GM18909 (cell line): Measurements from ENCODE around the gene SARNP.

Source experiments
- ATAC-seq: cut with Tn5 transposase; IDR thresholded peaks from one replicate; pipeline ENCODE4 v1.9.1; 2021; ENCODE audit warnings: mild to moderate bottlenecking; ENCODE audit not compliant: unreplicated experiment, poor library complexity

Gene SARNP

GRCh38 chr12:55745361-55746173 is 72.0 kb downstream of the SARNP start:
- ATAC-seq, result no peak

GRCh38 chr12:55744340-55745030 is 73.0 kb downstream of the SARNP start:
- ATAC-seq, result no peak

GRCh38 chr12:55743406-55744339 is 73.9 kb downstream of the SARNP start:
- peak; percentile 49 for ATAC-seq

- peak; percentile 39 for ATAC-seq
These were observed 74.7 kb downstream of the SARNP start, which contains the start of gene GDF11 for GRCh38 chr12:55742719-55743405. Gene GDF11 (plus strand): TSS chr12:55743122. CDS start chr12:55743317, 195 bp downstream.

GRCh38 chr12:55741931-55742680 is 75.4 kb downstream of the SARNP start:
- ATAC-seq, result no peak

GRCh38 chr12:55739025-55739378 is 78.5 kb downstream of the SARNP start:
- no peak for ATAC-seq

DNA sequence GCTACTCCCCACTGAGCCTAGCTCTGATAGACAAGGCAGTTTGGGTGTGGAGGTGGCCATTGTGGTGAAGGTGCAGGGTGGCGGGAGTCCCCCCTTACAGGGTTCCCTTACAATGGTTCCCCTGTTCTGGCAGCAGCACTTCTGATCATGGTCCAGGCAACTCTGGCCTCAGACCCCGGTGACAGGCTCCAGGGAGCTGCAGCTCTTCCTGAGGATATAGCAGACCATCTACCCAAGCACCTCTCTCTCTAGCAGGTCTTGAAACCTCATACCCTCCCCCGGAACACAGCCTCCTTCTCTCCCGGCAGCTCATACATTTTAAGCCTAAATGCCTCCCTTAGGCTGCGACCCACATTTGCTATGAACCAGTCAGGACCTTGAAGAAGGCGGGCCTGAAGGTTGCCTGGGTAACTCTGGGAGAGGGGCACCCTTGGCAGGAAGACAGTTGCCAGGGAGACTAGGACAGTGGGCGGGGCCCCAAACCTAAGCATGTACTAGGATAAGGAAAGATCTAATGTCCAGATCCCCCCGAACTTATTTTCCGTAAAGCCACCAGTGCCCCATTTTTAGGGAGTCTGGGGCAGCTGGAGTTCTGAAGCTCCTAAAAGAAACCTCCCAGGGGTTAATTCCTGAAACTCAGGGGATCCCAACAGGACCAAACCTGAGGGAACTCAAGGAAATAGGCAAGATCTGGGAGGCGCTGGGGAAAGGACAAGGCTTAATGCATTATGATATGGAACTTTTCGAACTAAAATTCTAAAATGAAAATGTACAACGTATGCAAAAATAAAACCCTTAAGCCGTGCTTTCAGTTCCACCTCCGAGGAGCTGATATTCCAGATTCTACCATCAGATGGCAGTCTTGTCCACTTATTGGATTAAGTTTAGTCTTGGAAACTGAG is 79.2 kb downstream of the SARNP start:
- peak; percentile 87 for ATAC-seq

DNA sequence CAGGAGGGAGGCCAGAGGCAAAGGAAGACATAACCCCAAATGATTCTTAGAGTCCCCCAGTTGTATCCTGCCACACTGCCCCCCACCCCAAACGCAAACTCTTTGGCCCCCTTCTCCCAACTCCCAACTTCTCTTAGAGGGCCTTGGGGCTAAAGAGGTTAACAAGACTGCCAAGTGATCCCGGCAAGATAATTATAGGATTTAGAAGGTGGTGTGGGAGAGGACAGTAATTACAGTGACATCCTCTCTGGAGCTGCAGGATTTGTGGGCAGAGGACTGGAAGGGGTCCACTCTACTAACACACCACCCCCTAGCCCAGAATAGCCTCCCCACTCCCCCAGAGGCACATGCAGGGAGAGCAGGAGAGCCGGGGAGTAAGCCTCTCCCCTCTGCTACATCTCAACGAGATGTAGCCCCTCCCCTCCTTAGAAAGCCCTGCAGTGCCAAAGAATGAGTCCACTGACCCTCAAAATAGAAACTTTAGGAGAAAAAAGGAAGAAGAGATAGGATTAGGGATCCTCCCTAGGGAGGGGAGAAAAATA is 79.9 kb downstream of the SARNP start:
- ATAC-seq, result peak; percentile 12

GRCh38 chr12:55736780-55737580 is 80.5 kb downstream of the SARNP start:
- no peak for ATAC-seq

DNA sequence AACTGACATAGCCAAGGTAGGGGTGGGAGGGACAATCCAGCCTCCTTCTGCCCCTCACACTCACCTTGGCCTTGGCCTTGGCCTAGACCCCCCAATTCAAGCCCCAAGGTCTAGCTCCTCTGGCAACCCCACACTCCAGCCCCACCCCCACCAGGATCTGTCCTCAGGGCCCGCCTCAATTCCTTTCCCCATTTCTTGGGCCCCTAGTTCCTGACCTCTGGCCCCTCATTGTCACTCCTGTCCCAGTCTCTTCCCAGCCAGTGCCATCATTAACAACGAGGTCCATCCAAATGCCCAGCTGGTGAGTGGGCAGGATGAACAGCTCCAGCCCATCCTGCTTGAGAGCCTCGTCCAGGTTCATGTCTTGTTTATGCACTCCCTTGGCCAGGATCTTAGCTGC is 81.4 kb downstream of the SARNP start:
- no peak for ATAC-seq

DNA sequence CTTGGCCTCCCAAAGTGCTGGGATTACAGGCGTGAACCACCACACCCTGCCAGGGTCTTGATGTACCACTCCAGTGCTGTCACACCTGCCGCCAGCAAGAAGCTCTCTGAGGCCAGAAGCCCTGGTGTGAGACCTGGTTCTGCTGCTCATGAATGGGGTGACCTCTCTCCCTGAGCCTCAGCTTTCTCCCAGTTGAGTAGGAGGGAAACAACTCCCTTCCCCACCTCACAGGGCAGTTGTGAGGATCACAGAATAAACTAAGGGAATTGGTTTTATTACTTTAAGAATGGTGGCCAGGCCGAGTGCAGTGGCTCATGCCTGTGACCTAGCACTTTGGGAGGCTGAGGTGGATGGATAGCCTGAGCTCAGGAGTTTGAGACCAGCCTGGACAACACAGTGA is 82.9 kb downstream of the SARNP start:
- no peak for ATAC-seq

DNA sequence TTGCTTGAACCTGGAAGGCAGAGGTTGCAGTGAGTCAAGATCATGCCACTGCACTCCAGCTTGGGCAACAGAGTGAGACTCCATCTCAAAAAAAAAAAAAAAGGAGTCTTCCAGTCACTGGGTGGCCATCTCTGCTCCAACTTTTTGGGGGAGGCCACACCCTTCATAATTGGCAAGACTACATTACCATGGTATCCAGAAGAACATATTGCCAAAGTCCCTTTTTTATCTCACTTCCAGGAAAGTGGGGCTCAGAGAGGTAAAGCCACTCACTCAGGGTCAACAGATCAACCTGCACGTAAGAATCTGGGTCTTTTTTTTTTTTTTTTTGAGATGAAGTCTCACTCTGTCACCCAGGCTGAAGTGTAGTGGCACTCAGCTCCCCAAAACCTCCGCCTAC is 83.7 kb downstream of the SARNP start:
- no peak for ATAC-seq

DNA sequence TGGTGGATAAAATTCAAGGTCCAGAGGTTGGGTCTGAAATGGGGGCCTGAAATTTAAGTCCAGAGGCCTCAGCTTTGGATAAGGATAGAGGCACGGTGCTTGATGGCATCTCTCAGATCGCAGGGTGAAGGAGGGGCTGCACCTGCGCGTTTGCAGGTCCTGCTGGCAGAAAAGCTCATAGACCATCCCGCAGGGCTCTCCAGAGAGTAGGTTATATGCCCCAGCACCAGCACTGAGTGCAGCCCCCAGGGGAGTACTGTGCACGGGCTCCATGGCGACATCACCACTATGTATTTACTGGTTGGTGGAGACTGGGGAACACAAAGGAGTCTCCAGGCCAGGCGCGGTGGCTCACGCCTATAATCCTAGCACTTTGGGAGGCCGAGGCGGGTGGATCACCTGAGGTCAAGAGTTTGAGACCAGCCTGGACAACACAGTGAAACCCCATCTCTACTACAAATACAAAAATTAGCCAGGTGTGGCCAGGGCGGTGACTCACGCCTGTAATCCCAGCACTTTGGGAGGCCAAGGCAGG is 84.4 kb downstream of the SARNP start:
- ATAC-seq, result no peak

- no peak for ATAC-seq
These were observed 85.2 kb downstream of the SARNP start for GRCh38 chr12:55732288-55732687.

DNA sequence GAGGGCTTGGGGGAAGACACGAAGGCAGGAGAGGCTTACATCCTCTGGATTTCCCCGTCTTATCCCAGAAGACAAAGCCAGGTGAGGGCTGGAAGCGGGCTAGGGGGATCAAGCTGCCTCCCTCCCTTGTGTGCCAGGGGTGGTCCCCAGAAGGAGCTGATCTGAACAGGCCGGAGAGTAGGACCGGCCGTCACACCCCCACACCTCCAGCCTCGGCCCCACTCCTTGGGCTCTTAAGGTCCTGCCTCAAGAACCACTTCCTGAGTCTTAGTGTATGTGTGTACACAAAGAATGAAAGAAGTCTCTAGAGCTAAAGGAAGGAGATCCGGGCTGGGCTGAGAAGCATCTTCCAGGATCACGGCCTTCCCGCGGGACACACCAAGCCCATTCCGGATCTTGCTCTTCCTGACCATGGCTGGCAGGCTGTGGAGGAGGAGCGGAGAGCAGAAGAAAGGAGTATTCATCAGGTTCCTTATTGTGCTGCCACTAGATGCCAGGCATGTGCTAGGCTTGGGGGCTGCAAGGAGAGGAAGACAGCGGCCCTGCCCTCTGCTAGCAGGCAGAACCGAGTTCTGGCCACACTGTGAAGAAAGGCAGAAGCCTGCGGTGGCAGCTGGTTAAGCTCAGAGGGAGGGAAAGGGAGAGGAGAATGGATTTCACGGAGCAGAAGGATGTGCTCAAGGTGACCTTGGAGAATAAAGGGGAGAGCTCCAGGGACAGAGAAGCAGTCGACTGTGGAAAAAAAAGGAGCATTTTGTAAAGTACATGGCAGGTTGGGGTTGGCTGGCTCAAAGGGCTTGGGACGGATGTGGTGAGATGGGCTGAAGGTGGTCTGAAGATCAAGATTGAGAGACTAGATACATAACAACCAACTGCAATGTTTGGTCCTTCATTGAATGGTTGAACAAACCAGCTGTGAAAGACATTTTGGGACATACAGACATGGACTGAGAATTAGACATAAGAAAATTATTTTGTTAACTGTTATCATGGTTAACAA is 87.4 kb downstream of the SARNP start:
- peak; percentile 55 for ATAC-seq
